Fibroblast of skin of scalp (primary cell): ENCODE measurements around the gene RBM18. TPM values are rescaled to one million over a fixed set of nuclear protein-coding genes. Genes with fewer than 3 reads are reported as not detected.
A peak's percentile ranks its signal among the peaks of the same experiment; 100 is the strongest.

Experiments
- DNase-seq: peaks from one replicate; pipeline ENCODE4 v3.0.0-alpha.2; 2013
- polyA plus RNA-seq, 2 experiments: library from polyadenylated mRNA; unstranded; fragments of 120-200 nt; gene quantifications; one replicate each; pipeline ENCODE4 v1.2.1, GENCODE V29; 2013; ENCODE audit not compliant: insufficient read length in 2 of 2

RBM18 gene, protein sequence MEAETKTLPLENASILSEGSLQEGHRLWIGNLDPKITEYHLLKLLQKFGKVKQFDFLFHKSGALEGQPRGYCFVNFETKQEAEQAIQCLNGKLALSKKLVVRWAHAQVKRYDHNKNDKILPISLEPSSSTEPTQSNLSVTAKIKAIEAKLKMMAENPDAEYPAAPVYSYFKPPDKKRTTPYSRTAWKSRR
- polyA plus RNA-seq (2013, experiment 1 of 2; ENCODE audit: insufficient read length), result 23.1 TPM
- 24.4 TPM for polyA plus RNA-seq (2013, experiment 2 of 2; ENCODE audit: insufficient read length)

DNA sequence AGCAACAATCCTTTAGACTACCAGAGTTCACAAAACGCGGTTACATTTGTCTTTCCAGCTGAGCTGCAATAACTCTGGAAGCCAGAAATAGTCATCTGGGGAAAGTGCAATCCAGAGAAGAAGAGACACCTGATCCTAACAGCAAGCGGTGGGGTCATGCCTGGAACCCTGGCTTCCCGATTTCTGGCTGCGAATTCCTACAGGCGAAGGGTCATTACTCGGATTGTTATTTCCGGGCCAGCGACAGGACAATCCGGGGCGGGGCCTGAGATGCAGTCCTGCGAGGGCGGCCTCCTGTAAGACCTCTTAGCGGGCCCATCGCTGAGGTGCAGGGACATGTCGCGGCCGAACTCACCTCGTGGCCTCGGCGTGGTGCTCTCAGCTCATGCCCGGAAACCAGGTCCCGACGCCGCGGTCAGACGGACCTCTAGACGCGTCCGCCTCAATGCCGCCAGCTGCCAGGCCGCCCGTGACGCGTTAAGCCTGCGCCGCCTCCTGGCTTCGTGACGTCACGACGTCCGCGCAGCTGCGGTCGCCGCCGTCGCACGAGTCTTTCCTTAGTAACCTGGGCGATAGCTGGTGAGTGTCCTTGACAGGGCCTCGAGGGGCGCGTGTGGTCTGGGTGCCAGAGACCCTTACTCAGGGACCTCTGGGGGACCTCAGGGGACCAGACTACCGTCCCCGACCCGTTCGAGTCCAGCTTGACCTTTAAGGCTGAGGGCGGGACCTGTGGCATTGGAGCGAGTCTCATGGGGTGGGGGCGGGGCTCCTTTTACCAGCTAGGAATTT lies at the start of gene RBM18, which contains the start of gene MRRF:
TSS of gene RBM18 (minus strand) at position 481 of the 789 bp plus-strand sequence. CDS start 3,348 bp downstream, outside the sequence.
TSS of gene MRRF (plus strand) at position 523 of the 789 bp plus-strand sequence. CDS start 6,010 bp downstream, outside the sequence.
- DNase-seq, result peak; percentile 89

- no peak for DNase-seq
These were observed 49.5 kb upstream of the RBM18 start for GRCh38 chr9:122314165-122314564.

DNA sequence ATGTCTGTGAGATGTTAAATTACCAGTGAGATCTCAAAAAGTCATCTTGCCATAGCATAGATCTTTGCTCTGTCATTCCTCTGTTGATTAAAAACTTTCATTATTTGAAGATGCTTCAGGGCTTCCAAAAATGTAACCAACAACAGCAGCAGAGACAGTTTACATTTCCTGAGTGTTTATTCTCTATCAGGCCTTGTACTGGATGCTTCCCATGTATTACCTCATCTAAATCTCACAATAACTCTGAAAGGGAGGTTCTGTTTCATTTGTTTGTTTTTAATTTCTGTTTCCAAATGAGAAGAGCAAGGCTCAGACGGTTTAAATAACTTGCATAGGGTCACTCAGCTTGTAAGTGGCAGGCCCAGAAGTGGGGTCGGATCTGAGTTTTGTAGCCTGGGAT lies 45.2 kb upstream of the RBM18 start:
- DNase-seq, result no peak

DNA sequence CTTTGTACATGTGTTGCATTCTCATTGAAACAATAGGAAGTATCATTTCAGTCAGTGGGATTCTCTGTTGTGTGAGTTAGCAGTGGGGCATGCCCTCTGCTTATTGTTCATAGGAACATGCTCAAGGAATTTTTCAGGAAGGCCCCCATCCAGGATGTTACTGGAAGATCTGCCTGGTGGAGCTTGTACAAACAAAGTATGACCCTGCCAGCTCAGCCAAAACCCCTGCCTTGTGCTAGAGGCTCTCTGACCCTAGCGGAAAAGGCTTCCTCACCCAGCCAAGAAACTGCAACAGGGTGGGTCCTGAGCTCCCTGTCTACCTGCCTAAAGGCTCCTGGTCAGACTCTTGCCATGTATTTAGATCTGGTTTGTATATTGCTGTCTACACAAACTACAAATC lies 43.3 kb upstream of the RBM18 start:
- no peak for DNase-seq

- DNase-seq, result no peak
These were observed 42.4 kb upstream of the RBM18 start for GRCh38 chr9:122307061-122307460.

DNA sequence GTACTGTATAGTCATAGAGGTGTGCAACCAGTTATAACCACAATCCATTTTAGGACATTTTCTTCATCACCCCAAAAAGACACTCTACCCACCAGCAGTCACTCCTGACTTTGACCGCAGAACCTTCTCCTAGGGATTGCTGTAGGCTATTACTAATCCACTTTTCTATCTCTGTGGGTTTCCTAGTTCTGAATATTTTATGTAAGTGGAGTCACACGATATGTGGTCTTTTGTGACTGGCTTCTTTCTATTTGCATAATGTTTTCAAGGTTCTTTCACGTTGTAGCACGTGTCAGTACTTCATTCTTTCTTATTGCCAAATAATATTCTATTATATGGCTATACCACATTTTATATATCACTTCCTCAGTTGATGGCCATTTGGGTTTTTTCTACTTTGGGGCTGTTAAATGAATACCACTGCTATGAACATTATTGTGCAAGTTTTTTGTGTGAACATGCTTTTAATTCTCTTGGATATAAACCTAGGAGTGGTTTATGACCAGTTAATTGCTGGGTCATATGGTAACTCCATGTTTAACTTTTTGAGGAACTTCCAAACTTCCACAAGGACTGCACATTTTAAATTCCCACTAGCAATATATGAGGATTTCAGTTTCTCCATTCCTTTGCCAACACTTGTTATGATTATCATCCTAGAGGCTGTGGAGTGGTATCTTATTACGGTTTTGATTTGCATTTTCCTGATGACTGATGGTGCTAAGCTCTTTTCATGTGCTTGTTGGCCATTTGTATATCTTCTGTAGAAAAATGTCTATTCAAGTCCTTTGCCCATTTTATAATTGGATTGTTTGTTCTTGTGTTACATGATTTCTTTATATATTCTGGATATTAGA lies 37.8 kb upstream of the RBM18 start:
- DNase-seq, result no peak

DNA sequence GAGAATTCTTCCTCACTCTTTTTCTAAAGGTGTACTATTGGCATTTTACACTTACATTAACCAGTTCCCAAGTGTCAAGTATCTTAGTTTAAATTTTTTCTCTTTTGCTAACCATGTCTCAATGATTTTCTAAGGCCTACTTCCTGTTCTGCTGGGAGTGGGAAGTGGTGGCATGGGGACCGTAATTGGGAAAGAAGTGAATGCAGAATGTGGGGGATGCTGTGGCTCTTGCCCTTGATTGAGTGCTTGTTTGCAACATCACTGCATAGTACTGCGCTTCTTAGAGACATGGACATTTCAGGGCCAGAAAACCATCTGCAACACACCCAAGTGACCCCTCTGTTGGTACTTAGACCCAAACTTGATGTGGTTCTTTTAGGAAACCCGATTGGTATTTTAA lies 32.9 kb upstream of the RBM18 start:
- DNase-seq, result no peak

- DNase-seq, result no peak
These were observed 29.9 kb upstream of the RBM18 start for GRCh38 chr9:122294531-122294930.

DNA sequence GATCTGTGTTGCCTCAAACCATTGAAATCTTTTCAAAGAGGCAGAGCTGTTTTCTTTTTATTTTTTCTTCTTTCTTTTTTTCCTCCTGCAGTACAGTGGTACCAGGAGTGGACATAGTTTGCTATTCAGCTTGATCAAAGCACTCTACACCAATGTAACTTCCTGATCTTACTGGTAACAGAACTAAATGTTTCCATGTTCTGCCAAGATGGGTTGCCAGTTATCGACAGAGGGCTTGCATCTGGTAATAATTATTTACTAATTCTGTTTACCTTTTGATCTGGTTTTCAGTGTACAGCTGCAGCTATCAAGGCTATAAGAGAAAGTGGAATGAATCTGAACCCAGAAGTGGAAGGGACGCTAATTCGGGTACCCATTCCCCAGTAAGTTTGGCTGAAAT lies 26.8 kb upstream of the RBM18 start:
- DNase-seq, result no peak

- no peak for DNase-seq
These were observed 22.6 kb upstream of the RBM18 start for GRCh38 chr9:122287214-122287720.

GRCh38 chr9:122286764-122287163 lies 22.1 kb upstream of the RBM18 start:
- no peak for DNase-seq

DNA sequence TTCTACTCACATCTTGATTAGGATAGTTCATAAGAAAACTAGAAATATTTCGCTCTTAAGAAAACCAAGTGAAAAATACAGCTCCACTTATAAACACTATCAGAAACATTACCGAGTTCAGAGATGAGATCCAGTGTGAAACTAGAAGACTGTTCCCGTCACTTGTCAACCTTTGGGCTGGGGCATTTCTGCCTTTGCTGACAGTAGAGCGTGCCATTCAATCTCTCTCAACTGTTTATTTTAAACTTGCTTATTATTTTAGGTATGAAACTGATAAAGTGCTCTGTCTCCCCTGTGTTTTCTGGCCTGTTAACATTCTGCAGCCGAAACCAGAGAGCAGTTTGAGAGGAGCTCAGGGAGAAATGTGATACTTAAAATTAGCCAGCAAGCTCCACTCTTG lies 16.7 kb upstream of the RBM18 start:
- no peak for DNase-seq

DNA sequence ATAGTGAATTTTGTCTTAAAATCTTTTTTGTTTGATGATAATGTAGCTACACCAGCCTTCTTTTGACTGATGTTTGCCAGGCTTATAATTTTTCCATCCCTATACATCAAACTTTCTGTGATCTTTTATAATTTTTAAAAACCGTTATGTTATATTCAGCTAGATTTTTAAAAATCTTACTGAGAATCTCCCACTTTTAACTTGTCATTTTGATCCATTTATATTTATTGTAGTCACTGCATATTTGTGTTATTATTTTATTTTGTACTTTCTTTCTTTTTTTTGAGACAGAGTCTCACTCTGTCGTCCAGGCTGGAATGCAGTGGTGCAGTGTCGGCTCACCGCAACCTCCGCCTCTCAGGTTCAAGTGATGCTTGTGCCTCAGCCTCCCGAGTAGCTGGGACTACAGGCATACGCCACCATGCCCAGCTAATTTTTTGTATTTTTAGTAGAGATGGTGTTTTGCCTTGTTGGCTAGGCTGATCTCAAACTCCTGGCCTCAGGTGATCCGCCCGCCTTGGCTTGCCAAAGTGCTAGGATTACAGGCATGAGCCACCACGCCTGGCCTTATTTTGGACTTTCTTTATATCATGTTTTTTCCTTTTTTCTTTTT lies 12.8 kb upstream of the RBM18 start:
- DNase-seq, result no peak

GRCh38 chr9:122276096-122276495 lies 11.5 kb upstream of the RBM18 start:
- no peak for DNase-seq

DNA sequence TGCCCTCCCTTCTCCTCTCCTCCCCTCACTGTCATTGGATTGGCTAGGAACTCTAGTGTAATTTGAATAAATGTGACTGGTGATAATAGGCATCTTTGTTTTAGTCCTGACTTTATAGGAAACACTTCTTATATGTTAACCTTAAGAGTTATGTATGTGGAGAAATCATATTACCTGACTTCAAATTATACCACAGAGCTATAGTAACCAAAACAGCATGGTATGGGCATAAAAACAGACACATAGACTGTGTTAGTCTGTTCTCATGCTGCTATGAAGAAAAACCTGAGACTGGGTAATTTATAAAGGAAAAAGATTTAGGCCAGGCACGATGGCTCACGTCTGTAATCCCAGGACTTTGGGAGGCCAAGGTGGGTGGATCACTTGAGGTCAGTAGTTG lies 9.4 kb upstream of the RBM18 start:
- no peak for DNase-seq

- DNase-seq, result no peak
These were observed 3.6 kb upstream of the RBM18 start for GRCh38 chr9:122268041-122268814.

DNA sequence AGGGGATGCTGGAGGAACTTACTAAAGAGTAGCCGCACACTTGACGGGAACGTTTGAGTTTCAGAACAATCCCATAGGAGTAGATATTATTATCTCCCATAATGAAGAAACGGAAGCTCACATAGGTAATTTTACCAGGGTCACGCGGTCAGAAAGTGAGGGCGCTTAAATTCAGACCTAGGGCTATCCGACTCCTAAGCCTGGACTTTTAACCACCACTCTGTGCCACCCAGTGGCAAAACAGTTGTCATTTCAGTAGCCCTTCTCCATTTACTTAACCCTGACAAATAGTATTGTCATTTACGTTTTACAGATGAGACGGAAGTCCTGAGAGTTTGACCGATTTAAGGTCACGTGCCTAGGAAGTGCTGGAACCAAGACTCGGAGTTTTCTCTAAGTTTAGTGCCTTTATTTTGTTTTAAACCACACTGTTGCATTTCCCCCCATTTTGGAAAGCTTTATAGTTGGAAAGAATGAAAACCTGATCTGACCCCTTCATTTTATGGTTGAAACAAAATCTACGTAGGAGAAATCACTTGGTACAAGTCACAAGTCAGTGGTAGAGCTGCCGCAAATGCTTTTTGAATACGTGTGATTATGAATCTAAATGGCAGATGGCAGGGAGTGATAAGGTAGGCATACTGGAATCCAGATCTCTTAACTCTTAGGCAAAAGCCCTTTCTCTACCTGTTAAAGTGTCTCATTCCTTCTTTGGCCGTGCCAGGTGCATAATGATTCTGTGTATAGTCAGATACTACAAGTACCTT lies 692 bp upstream of the RBM18 start:
- DNase-seq, result peak; percentile 29

- no peak for DNase-seq
These were observed 816 bp downstream of the RBM18 start for GRCh38 chr9:122263699-122264349.

DNA sequence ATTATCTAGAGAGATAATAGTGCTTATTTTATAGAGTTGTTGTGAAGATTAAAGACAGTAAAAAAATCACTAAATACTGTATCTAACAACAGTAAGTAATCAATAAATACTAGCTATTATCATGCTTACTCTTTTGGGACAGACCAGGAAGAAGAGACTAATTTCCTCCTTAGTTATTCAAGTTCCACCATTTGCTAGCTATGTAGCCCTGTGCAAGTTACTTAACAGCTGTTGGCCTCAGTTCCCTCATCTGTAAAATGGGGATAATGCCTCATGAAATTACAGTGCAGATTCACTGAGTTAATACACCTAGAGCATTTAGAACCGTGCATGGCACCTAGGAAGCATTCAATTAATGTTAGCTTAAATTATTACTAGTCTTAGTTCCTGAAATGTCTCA lies 2.6 kb downstream of the RBM18 start:
- DNase-seq, result no peak

DNA sequence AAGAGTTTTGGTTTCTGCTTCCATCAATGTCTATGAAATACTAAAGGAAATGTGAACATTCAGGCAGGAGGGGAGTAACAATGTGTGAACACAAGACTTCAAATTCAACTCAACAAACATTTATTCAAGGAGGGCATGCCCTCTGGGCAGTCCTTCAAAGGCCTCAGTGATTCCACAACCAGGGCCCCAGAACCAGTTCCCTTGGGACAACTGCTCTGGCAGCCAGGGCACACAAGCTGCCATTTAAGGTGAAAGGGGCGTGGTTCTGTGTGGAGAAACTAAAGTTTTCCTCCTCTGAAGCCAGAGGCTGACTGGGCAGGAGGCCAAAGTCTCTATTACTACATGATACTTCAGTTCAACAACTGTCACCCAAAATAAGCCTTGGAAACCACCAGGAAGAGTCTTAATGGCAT lies 3.2 kb downstream of the RBM18 start:
- DNase-seq, result peak; percentile 74
